Activated CD4-positive, alpha-beta T cell treated with anti-CD3 and anti-CD28 coated beads for 1 hour (primary cell): Measurements from ENCODE around the gene LENEP.

ENCODE experiments used
- DNase-seq: peaks from one replicate; pipeline ENCODE4 v3.0.0-alpha.2; 2020

The LENEP gene

GRCh38 chr1:155011437-155012025, 18.1 kb downstream of the LENEP start:
- DNase-seq = no peak

- no peak for DNase-seq
Measured at GRCh38 chr1:155012026-155012546, 18.7 kb downstream of the LENEP start.

DNA sequence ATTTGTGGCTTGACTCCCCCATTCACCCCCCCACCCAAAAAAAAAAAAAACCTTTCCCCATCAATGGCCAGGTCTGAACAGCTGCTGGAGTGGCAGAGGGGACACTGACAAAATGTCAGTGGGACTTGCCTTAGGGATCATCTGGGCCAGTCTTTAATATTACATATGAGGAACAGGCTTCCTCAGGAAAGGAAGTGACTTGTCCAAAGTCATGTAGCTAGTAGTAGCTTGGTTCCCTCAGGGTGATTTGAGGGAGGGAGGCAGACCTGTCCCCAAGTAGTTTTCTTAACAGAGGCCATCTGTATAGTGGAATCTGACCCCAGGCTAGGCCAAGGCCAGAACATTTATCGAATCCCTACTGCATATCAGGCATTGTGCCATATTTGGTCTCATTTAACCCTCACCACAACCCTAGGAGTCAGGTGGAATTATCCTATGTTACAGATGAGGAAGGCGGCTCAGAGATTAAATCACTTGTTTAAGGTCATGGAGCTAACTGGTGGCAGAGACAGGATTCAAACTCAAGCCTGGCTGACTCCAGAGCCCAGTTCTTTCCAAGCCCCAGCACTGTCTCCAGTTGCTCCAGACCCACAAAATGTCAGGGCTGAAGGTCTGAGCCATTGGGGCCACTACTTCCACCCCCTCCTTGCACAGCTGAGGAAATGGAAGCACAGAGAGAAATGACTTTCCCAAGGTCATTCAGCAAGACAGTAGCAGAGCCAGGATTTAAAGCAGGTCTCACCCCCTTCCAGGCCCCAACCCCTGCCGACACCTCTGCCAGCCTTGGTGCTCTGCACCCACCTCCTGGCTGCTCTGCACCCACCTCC, 19.6 kb downstream of the LENEP start:
- no peak for DNase-seq

DNA sequence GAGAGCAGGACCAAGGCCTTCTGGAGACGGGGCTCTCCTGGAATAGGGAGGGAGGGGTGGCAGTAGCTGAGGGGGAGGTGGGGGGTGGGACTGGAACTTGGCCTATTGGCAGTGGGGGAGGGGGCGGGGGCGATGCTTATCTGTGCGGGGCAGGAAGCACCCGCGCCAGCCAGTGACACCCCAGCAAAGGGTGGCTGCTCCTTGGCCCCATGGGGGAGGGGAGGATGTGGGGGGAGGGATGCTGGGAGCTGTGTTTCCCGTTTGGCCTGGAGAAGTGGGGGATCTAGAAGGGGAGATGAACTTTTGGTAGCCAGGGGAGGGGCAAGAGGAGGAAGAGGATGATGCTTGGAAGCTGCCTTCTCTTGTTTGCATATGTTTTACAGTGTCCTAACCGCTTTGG, 20.2 kb downstream of the LENEP start:
- no peak for DNase-seq

- no peak for DNase-seq
Measured at GRCh38 chr1:155014709-155015508, 21.5 kb downstream of the LENEP start.

GRCh38 chr1:155015527-155016230, 22.3 kb downstream of the LENEP start:
- no peak for DNase-seq

DNA sequence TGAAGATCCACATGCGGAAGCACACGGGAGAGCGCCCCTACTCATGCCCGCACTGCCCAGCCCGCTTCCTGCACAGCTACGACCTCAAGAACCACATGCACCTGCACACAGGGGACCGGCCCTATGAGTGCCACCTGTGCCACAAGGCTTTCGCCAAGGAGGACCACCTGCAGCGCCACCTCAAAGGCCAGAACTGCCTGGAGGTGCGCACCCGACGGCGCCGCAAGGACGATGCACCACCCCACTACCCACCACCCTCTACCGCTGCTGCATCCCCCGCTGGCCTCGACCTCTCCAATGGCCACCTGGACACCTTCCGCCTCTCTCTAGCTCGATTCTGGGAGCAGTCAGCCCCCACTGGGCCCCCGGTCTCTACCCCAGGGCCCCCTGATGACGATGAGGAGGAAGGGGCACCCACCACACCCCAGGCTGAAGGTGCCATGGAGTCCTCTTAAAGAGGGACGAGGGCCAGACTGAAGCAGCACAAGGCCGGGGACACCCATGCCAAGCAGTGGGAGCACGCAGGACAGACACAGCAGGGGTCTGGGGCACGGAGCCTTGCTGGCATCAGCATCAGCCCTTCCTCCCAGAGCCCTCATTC, 22.9 kb downstream of the LENEP start:
- DNase-seq = no peak

DNA sequence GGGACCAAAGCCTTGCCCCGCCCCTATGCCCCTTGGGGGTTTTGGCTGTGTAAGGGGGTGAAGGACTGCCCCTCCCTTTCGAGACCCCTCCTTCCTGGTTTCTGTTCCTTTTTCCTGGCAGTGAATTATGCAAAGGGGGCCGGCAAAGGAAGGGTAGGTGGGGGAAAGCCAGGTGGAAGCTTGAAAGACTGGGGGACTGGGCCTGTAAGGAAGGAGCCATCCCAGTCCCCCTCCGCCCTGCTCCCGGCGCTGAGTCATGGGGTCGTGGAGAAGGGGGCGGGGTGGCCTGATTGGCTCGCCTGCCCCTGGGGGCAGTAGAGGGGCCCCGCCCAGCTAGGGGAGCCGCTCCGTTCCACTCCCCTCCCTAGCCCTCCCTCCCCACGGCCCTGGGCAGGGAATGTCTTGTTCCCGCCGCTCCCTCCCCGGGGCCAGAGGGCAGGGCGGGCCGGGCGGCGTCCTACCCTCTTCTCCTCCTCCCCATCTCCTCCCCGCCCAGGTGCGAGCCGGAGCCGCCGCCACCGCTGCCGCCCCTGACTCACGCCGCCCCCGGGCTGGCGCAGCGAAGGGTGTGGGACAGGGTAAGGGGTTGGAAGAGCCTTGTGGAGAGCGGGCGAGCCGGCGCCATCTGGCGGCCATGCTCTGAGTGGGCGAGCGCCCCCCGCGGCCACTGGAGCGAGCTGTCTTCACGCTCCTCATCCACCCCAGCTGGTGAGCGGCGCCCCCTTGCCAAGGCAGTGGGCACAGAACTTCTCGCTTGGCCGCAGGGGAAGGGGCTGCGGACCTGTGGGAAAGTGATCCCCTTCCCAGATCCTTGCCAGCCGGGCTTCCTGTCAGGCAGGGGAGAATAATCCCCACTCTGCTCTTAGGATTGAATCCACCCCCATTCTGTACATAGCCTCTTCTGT, 23.9 kb downstream of the LENEP start:
- DNase-seq = peak; percentile 89

DNA sequence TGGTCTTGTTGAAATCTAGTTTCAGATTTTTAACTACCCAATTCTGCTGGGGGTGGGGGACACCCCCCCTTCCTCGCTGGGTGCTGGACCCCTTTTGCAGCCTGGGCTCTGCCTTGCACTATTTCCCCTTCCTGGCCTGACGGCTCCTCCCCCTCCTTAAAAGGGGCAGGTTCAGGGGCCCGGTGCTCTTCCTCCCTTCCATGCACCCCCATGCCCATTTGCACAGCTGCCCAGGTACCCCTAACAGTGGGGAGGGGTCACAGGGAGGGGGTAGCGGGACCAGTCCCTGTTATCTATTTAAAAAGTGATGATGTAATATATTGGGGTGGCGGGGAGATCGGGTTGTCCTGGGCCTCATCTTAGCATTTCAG, 24.5 kb downstream of the LENEP start:
- no peak for DNase-seq

DNA sequence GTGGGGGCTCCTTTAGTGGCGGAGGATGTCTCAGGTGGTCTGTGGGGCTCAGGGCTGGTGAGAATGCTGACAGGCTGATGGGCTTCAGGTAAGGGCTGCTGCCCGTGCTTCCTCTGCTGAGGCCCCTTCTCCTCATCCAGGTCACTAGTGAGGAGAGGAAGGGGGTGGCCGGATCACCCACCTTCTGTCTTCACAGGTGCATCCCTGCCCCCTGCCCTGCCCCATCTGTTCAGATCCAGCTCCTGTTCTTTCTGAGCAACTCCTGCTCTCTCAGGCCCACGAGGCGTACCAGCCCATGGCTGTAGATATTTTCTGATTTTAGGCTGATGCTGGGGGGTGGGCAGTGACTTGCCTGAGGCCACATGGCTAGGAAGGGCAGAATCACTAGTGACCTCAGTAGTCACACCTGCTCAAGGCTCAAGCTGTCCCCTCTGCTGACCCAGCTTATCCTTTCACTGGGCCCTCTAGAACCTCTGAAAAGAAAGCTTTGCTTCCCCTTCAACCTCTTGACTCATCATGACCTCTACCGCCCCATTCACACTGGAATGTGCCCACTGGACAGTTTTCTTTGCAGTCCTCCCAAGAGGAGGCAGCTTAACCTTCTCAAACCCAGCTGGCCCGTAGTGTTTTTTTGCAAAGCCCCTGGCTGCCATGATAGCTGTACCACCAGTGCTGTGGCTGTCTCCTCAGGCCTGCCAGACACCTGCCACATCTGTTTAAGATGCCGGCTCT, 25.4 kb downstream of the LENEP start:
- no peak for DNase-seq

DNA sequence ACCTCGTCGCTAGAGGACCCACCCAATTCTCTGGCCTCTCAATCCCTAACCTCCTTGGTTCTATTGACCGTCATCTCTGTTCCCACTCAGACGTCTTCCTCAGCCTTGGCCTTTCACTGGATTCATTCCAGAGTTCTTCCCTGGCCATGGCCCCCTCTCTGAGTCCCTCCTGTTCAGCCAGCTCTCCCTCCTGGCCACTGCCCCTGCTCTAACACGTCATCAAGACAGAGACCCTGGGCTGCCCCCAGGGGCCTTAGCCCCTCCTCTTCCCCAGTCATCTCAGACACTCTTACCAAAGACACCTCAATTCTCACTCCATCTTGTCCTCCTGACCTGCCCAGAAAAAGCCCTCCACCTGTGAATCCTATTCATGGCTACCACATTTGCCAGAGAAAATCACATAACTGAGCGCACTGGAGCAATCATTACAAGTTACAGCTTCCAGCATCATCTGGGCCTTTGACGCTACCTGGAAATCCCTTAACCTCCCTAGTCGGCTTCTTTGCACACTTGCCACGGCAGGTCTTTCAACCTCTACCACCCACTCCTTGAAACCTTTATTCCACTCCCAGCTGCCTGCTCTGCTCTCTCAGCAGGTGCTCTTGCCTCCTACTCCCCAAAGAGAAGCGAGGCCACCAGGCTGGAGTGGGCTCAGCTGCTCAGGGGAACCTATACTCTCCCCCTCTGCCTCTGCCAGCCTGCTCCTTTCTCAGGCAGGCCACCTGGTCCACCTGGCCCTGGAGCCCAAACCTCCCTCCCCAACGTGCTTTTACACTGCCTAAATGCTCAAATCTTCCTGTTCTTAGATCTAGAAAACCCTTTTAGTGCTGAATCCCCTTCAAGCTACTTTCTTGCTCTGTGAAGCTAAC, 26.2 kb downstream of the LENEP start:
- DNase-seq = no peak

DNA sequence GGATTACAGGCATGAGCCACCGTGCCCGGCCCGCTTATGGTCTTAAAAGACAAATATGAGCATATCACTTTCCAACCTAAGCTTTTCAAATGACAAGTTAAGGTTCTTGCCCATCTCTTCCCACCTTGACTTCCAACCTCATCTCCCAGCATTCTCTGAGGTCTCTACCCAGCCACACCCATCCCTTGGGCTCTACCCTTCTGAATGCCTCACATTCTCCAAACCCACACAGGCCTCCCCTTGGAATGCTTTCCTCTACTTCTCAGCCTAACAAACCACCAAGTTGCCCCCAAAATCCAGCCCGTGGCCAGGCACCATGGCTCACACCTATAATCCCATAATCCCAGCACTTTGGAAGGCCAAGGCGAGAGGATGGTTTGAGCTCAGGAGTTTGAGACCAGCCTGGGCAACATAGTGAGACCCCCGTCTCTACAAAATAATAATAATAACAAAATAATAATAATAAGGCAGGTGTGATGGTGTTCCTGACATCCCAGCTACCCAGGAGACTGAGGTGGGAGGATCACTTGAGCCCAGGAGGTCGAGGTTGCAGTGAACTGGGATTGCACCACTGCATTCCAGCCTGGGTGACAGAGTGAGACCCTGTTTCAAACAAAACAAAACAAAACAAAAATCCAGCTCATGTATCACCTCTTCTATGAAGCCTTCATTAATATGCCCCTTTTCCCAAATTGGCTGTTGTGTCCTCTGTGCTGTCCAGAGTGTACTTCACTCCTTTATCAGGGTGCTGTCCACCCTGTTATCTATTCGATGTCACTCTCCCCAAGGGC, 28.9 kb downstream of the LENEP start:
- no peak for DNase-seq

DNA sequence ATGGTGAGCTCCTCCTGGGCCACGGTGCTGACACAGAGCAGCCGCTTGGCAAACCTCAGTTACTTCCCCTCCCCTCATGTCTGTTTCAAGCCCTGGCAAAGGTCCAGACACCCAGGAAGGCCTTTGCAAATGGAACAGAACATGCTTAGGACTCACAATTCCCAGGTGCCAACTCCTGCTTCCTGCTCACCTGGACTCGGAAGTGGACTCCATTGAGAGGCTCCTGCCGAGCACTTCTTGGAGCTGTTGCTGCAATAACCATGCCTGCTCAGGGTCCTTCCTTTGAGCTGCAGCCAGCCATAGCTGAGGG, 29.5 kb downstream of the LENEP start:
- DNase-seq = no peak

- no peak for DNase-seq
Measured at GRCh38 chr1:155023627-155024026, 30.2 kb downstream of the LENEP start.

- no peak for DNase-seq
Measured at GRCh38 chr1:155024315-155024714, 30.9 kb downstream of the LENEP start.

- no peak for DNase-seq
Measured at GRCh38 chr1:155026154-155026553, 32.8 kb downstream of the LENEP start.

GRCh38 chr1:155026588-155026987, 33.2 kb downstream of the LENEP start:
- DNase-seq = no peak

GRCh38 chr1:155029513-155030242, 36.3 kb downstream of the LENEP start:
- DNase-seq = no peak
